Measurements from ENCODE around the gene DYNC1LI1.
A peak's percentile ranks its signal among the peaks of the same experiment; 100 is the strongest.
"Not testable (repeated sequence)": the region's sequence is repeated elsewhere in the genome, so short reads cannot be mapped to it uniquely, and the experiment has no call there.

The DYNC1LI1 gene

DNA sequence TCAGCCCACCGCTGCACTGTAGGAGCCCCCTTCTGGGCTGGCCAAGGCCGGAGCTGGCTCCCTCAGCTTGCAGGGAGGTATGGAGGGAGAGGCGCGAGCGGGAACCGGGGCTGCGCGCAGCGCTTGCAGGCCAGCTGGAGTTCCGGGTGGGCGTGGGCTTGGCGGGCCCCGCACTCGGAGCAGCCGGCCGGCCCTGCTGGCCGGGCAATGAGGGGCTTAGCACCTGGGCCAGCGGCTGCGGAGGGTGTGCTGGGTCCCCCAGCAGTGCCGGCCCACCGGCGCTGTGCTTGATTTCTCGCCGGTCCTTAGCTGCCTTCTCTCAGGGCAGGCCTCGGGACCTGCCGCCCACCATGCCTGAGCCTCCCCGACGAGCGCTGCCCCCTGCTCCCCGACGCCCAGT is 8.0 kb upstream of the DYNC1LI1 start:
- DNase-seq: not testable (repeated sequence)

DNA sequence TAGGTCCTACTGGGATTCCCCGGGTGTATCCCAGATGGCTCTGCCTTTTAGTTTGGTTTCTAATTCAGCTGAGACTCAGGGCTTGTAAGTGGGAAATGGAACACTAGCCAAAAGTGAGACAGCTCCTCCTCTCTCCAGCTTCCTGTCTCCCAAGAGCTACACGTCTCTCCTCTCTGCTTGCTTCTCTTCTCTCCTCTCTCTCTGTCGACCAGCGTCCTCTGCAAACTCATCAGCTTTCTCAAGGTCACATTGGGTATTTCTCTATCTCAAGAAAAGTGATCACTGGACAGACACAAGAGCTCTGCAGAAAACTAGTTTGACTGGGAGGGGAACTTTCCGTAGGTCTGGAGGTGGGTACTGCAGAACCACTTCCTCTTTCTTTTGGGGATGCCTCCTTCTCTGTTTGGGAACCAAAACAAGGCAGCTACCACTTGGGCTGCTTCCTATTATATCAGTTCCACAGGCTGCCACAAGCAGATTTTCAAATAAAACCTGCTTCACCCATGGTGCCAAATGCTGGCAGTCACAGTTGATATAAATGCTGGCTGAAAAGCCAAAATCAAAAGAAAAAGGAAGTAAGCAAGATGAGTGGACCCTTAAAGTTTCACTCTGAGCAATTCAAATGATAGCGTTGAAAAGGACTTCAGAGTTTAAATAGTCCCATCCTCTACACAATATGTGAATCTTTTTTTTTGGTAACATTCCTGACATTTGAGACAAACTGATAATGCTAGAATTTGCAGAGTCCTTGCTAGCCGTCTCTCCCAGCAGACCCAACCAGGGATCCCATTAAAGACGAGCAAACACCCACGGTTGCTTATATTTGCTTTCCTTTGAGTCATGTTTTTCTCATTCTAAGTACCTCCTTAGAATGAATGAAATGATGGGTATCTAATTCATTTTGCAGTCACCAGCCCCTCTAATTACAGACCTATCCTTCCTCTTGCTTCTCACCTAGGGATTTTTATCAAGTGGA is 7.2 kb upstream of the DYNC1LI1 start:
- DNase-seq: peak in 1 of 2 experiments; percentile 4

GRCh38 chr3:32577174-32577573 is 6.5 kb upstream of the DYNC1LI1 start:
- no peak for DNase-seq

DNA sequence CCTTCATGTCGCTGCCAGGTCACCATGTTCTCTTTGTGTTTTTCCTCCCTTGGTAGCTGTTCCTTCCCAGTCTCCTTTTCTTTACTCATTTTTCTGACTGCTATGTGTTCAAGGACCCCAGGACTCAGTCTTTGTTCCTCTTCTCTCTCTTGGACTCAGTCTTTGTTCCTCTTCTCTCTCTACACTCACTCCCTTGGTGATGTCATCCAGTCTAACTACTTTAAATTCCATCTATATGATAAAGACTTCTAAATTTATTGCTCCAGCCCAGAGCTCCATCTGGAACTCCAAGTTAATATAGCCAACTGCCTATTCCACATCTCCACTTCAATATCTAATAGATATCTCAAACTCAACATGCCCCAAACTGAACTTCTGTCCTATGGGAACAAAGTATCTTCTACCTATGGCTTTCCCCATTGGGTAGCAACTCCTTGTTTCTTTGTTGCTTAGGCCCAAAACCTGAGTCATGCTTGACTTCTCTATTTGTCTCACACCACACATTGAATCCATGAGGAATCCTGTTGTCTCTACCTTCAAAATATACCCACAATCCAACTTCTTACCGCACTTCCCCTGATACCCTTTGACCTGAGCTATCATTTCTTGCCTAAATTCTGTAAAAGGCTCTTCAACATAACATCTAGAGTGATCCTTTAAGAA is 4.9 kb upstream of the DYNC1LI1 start:
- no peak for DNase-seq

- no peak for DNase-seq
These were observed 481 bp upstream of the DYNC1LI1 start for GRCh38 chr3:32571192-32571485.

DNA sequence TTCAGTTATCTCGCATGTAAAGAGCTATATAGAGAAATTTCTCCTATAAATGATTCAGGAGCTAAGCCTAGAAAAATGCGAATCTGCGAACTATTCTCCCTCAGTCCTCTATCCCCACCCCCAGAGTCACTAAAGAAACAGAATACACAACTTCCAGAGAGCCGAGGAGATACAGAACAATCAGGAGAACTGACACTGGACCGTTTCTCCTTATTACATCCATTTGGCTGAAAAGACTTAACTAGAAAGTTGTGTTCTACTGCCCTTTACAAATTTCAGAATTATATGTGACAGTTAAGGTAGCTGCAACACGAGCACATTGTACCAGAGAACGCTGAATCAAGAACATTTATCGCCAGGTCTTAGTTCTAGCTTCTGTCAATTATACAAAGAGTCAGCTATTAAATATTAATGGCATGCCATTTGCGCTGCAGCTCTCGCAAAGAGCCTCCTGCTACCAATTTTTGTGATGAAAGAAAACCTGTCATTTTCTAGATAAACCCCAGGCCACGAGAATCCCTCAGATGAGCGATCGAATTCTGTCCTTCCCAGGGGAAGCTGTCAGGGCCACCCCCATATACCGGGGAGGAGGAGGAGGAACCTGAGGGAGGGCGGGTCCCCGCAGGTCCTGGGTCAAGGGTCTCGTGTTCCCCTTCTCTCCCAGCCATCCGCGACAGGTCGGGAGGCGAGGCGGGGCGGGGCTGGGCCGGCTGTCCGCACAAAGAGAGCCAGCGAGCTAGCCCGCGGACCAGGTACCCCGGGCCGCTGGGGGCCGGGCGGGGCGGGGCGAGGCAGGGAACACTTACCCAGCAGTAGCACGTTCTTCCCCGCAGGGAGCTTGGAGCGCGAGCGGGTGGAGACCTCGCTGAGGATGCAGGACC is 878 bp downstream of the DYNC1LI1 start:
- peak; percentile 35 to 56 for DNase-seq

DNA sequence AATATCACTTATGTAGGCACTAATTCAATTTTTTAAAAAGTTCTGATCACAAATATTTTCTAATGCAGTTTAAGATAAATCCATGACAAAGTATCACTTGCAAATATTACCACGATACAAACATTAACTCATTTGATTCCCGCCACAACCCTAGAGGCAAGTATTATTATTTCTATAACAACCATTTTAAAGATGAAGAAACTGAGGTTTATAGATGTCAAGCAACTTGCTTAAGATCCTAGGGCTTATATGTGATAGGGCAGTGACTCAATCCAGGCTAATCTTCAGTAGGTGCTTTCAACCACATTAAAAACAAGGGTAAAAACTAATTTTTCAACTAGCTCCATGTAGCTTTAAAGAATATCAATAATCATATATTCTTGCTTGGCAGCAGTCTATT is 1.7 kb downstream of the DYNC1LI1 start:
- DNase-seq: no peak

DNA sequence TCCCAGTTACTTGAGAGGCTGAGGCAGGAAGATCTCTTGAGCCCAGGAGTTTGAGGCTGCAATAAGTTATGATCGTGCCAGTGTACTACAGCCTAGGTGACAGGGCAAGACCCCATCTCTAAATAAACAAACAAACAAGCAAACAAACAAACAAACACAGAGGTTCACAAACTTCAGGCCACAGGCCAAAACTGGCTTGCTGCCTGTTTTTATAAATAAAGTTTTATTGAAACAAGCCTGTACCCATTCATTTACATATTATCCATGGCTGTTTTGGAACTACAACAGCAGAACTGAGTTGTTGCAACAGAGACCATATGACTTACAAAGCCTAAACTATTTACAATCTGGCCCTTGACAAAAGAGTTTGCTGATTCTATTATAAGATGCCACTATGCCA is 6.5 kb downstream of the DYNC1LI1 start:
- no peak for DNase-seq

GRCh38 chr3:32562640-32563039 is 8.0 kb downstream of the DYNC1LI1 start:
- DNase-seq: no peak

DNA sequence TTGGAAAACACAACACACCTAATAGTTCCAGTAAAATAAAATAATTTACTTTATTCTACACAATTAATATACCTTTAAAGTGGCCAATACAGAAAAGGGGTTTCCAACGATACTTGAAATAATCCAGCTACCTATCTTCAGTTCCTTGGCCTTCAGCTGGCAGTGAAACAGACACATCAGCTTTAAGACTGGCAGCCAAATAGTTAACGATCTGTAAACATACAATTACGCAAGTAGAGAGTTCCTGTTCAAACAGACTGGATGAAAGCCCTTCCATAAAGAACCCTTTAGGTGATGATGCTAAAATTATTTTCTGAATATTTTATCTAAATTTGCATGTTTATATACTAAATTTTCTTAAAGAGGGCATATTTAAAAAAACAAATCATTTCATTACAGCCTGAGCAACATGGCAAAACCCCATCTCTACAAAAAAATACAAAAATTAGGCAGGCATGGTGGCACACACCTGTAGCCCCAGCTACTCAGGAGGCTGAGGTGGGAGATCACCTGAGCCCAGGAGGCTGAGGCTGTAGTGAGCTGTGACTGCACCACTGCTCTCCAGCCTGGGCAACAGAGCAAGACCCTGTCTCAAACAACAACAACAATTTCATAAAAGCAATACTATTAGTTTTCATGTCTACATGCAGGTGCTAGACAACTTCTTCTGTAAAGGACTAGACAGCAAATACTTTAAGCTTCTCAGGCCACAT is 12.9 kb downstream of the DYNC1LI1 start:
- DNase-seq: no peak

DNA sequence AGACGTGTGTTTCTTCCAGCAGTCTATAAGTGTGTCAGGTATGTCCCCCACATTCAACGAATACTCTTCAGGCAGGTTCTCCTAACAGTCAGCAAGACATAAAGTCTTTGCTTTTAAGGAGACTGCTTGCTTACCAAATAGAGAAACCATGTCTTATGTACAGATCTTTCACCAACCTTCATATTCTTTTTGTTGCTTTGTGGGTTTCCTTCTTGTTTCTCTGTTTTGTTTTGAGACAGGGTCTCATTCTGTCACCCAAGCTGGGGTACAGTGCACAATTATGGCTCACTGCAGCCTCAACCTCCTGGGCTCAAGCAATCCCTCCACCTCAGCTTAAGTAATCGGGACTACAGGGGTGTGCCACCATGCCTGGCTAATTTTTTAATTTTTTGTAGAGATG is 14.3 kb downstream of the DYNC1LI1 start:
- DNase-seq: no peak

GRCh38 chr3:32553973-32554372 is 16.7 kb downstream of the DYNC1LI1 start:
- no peak for DNase-seq

- DNase-seq: no peak
These were observed 17.2 kb downstream of the DYNC1LI1 start for GRCh38 chr3:32553459-32553858.

DNA sequence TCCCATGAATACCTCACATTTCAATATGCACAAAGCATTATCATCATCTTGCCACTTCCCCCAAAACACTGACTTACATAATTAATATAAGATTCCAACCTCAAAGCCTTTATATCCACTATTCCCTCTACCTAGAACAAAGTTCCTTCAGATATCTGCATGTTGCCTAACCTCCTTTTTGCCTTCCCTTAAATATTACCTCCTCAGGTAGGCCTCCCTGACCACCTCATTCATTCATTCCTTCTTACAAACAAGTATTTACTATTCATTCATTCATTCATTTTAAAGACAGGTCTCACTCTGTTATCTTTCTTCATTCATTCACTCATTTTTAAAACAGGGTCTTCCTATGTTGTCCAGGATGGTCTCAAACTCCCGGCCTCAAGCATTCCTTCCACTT is 18.6 kb downstream of the DYNC1LI1 start:
- DNase-seq: no peak

DNA sequence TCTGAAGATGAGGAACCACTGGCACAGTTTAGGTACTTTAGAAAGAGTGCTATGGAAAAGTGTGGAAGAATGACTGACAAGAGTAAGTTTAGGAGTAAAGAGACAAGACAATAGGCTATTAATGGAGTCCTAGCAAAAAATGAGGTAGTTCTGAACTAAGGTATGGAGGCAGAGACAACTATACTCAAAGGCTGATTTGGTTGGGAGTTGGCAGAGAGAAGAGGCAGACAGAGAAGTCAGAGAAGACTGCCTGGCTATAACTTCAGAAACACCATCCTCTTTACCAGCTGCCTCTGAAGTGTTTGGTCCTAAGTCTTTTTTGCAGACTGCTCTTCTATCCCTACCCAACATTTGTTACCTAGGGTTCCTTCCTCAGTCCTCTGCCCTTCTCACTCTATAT is 19.2 kb downstream of the DYNC1LI1 start:
- no peak for DNase-seq

GRCh38 chr3:32551087-32551486 is 19.6 kb downstream of the DYNC1LI1 start:
- no peak for DNase-seq

DNA sequence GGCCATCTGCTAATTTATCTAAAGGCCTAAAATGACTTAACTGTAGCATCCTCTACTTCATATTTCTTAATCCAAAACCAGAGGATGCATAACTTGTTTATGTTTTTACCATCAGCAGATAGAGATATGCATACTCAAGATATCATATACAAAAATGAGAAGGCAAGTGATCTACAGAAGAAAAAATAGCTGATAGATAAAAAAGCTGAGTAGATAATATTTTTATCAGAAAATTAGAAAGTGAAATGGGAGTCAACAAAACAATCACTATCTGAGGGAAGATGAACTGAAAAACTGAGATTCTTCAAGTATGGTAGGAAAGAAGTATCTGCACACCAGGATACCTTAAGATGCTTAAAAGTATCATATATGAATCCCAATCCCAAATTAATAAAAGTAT is 25.4 kb downstream of the DYNC1LI1 start:
- DNase-seq: no peak

GRCh38 chr3:32544894-32545293 is 25.8 kb downstream of the DYNC1LI1 start:
- DNase-seq: no peak

DNA sequence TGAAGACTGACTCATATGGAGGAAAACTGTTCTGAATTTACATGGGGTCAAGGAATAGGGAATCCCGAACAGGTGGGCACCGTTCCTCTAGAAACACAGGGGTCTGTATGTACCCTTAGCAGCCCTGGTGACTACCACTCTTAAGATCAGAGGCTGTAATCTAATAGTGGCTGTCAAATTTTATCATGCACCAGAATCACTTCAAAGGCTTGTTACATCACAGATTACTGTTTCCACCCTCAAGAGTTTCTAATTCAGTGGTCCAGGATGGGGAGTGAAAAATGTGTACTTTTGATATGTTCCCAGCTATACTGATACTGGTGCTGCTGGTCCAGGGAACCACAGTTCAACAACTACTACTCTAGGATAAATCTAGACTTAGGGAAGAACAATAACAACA is 27.9 kb downstream of the DYNC1LI1 start:
- DNase-seq: no peak

- no peak for DNase-seq
These were observed 29.8 kb downstream of the DYNC1LI1 start for GRCh38 chr3:32540899-32541298.

- no peak for DNase-seq
These were observed 38.2 kb downstream of the DYNC1LI1 start for GRCh38 chr3:32532434-32532833.

- DNase-seq: no peak
These were observed 39.5 kb downstream of the DYNC1LI1 start for GRCh38 chr3:32531010-32531647.

All from NCI-H524 (cell line).